Measurements from ENCODE around the gene IDH3A.

IDH3A gene

GRCh38 chr15:78149068-78149804 lies at the start of gene IDH3A:
Gene IDH3A (plus strand): TSS chr15:78149362. CDS start chr15:78149404, 42 bp downstream.
- H3K9ac ChIP-seq (ENCODE audit: low read depth, low read length): peak within 1 kb of the TSS; percentile 86
- H3K4me1 ChIP-seq (ENCODE audit: insufficient read depth, low read length): peaks cover 17% of the 10 kb centered on the region
- no peaks in the 10 kb centered on the region for H3K36me3 ChIP-seq (ENCODE audit: insufficient read depth, low read length)
- no peaks in the 10 kb centered on the region for H3K9me3 ChIP-seq (ENCODE audit: control insufficient read depth, insufficient read depth, low read length)

- Histone ChIP-seq H3K36me3 (ENCODE audit: insufficient read depth, low read length) (no peaks in the 10 kb centered on the region), H3K4me1 (ENCODE audit: insufficient read depth, low read length) (no peaks in the 10 kb centered on the region; the same call in 1 of the 2 replicates), H3K9me3 (ENCODE audit: control insufficient read depth, insufficient read depth, low read length) (no peaks in the 10 kb centered on the region), H3K9ac (ENCODE audit: low read depth, low read length) (no peak overlapping the region)
Observed at GRCh38 chr15:78100886-78101285, 48.3 kb upstream of the IDH3A start.

GRCh38 chr15:78101423-78102105 lies 47.6 kb upstream of the IDH3A start:
- no peaks in the 10 kb centered on the region for H3K36me3 ChIP-seq (ENCODE audit: insufficient read depth, low read length)
- H3K9me3 ChIP-seq (ENCODE audit: control insufficient read depth, insufficient read depth, low read length): no peaks in the 10 kb centered on the region
- H3K4me1 ChIP-seq (ENCODE audit: insufficient read depth, low read length): no peaks in the 10 kb centered on the region; the same call in 1 of the 2 replicates
- no peak overlapping the region for H3K9ac ChIP-seq (ENCODE audit: low read depth, low read length)

GRCh38 chr15:78102211-78102610 lies 47.0 kb upstream of the IDH3A start:
- Histone ChIP-seq H3K36me3 (ENCODE audit: insufficient read depth, low read length) (no peaks in the 10 kb centered on the region), H3K4me1 (ENCODE audit: insufficient read depth, low read length) (no peaks in the 10 kb centered on the region; the same call in 1 of the 2 replicates), H3K9ac (ENCODE audit: low read depth, low read length) (no peak overlapping the region), H3K9me3 (ENCODE audit: control insufficient read depth, insufficient read depth, low read length) (no peaks in the 10 kb centered on the region)

- H3K9me3 ChIP-seq (ENCODE audit: control insufficient read depth, insufficient read depth, low read length): no peaks in the 10 kb centered on the region
- no peaks in the 10 kb centered on the region for H3K36me3 ChIP-seq (ENCODE audit: insufficient read depth, low read length)
- no peak overlapping the region for H3K9ac ChIP-seq (ENCODE audit: low read depth, low read length)
- no peaks in the 10 kb centered on the region; the same call in 1 of the 2 replicates for H3K4me1 ChIP-seq (ENCODE audit: insufficient read depth, low read length)
Observed at GRCh38 chr15:78102741-78103140, 46.4 kb upstream of the IDH3A start.

- no peak overlapping the region for H3K9ac ChIP-seq (ENCODE audit: low read depth, low read length)
- H3K36me3 ChIP-seq (ENCODE audit: insufficient read depth, low read length): no peaks in the 10 kb centered on the region
- no peaks in the 10 kb centered on the region; the same call in 1 of the 2 replicates for H3K4me1 ChIP-seq (ENCODE audit: insufficient read depth, low read length)
- no peaks in the 10 kb centered on the region for H3K9me3 ChIP-seq (ENCODE audit: control insufficient read depth, insufficient read depth, low read length)
Observed at GRCh38 chr15:78103406-78104118, 45.6 kb upstream of the IDH3A start.

GRCh38 chr15:78104119-78104479 lies 45.1 kb upstream of the IDH3A start:
- Histone ChIP-seq H3K9ac (ENCODE audit: low read depth, low read length) (no peak overlapping the region), H3K9me3 (ENCODE audit: control insufficient read depth, insufficient read depth, low read length) (no peaks in the 10 kb centered on the region), H3K4me1 (ENCODE audit: insufficient read depth, low read length) (no peaks in the 10 kb centered on the region; the same call in 1 of the 2 replicates), H3K36me3 (ENCODE audit: insufficient read depth, low read length) (no peaks in the 10 kb centered on the region)

- H3K9me3 ChIP-seq (ENCODE audit: control insufficient read depth, insufficient read depth, low read length): no peaks in the 10 kb centered on the region
- H3K36me3 ChIP-seq (ENCODE audit: insufficient read depth, low read length): no peaks in the 10 kb centered on the region
- no peaks in the 10 kb centered on the region; the same call in 1 of the 2 replicates for H3K4me1 ChIP-seq (ENCODE audit: insufficient read depth, low read length)
- no peak overlapping the region for H3K9ac ChIP-seq (ENCODE audit: low read depth, low read length)
Observed at GRCh38 chr15:78104566-78105475, 44.3 kb upstream of the IDH3A start.

GRCh38 chr15:78105476-78106241 lies 43.5 kb upstream of the IDH3A start:
- Histone ChIP-seq H3K36me3 (ENCODE audit: insufficient read depth, low read length) (no peaks in the 10 kb centered on the region), H3K4me1 (ENCODE audit: insufficient read depth, low read length) (no peaks in the 10 kb centered on the region; the same call in 1 of the 2 replicates), H3K9ac (ENCODE audit: low read depth, low read length) (no peak overlapping the region), H3K9me3 (ENCODE audit: control insufficient read depth, insufficient read depth, low read length) (no peaks in the 10 kb centered on the region)

- H3K9me3 ChIP-seq (ENCODE audit: control insufficient read depth, insufficient read depth, low read length): no peaks in the 10 kb centered on the region
- no peaks in the 10 kb centered on the region for H3K36me3 ChIP-seq (ENCODE audit: insufficient read depth, low read length)
Observed at GRCh38 chr15:78107471-78107870, 41.7 kb upstream of the IDH3A start.

GRCh38 chr15:78108300-78109084 lies 40.7 kb upstream of the IDH3A start:
- Histone ChIP-seq H3K9ac (ENCODE audit: low read depth, low read length) (no peak overlapping the region), H3K4me1 (ENCODE audit: insufficient read depth, low read length) (peaks cover under 1% of the 10 kb centered on the region; the same call in 1 of the 2 replicates), H3K36me3 (ENCODE audit: insufficient read depth, low read length) (no peaks in the 10 kb centered on the region)

More at GRCh38 chr15:78107471-78107870, 41.7 kb upstream of the IDH3A start:
- H3K9ac ChIP-seq (ENCODE audit: low read depth, low read length): no peak overlapping the region
- H3K4me1 ChIP-seq (ENCODE audit: insufficient read depth, low read length): no peaks in the 10 kb centered on the region; the same call in 1 of the 2 replicates

GRCh38 chr15:78109156-78109555 lies 40.0 kb upstream of the IDH3A start:
- Histone ChIP-seq H3K4me1 (ENCODE audit: insufficient read depth, low read length) (peaks cover 5% of the 10 kb centered on the region; the same call in 1 of the 2 replicates), H3K36me3 (ENCODE audit: insufficient read depth, low read length) (no peaks in the 10 kb centered on the region), H3K9ac (ENCODE audit: low read depth, low read length) (no peak overlapping the region), H3K9me3 (ENCODE audit: control insufficient read depth, insufficient read depth, low read length) (no peaks in the 10 kb centered on the region)

More at GRCh38 chr15:78108300-78109084, 40.7 kb upstream of the IDH3A start:
- H3K9me3 ChIP-seq (ENCODE audit: control insufficient read depth, insufficient read depth, low read length): no peaks in the 10 kb centered on the region
